ENCODE data around the gene KCNH1.

GRCh38 chr1:210853276-210853675 lies 280.7 kb downstream of the KCNH1 start:
- TF ChIP-seq CTCF (tag by site-specific recombination; IDR thresholded peaks at IDR 0.05) (no peak), ZNF274 (IDR thresholded peaks at IDR 0.05; ENCODE audit: low read length) (no peak), ZNF274 (tag by site-specific recombination; IDR thresholded peaks at IDR 0.05; ENCODE audit: borderline replicate concordance) (no peak), ZNF184 (tag by site-specific recombination; IDR thresholded peaks at IDR 0.05) (no peak), ZNF776 (tag by site-specific recombination; IDR thresholded peaks at IDR 0.05; ENCODE audit: borderline replicate concordance) (no peak), ZNF398 (tag by site-specific recombination; IDR thresholded peaks at IDR 0.05) (no peak), ZBTB17 (tag by site-specific recombination; IDR thresholded peaks at IDR 0.05) (no peak), ZNF302 (tag by site-specific recombination; IDR thresholded peaks at IDR 0.05; ENCODE audit: low read depth) (no peak), MZF1 (tag by site-specific recombination; IDR thresholded peaks at IDR 0.05; ENCODE audit: borderline replicate concordance) (no peak), YY1 (tag by site-specific recombination; IDR thresholded peaks at IDR 0.05) (no peak), TRIM28 (IDR thresholded peaks at IDR 0.05; ENCODE audit: borderline replicate concordance, low read length) (no peak)
- TF ChIP-seq, protein P1, sequence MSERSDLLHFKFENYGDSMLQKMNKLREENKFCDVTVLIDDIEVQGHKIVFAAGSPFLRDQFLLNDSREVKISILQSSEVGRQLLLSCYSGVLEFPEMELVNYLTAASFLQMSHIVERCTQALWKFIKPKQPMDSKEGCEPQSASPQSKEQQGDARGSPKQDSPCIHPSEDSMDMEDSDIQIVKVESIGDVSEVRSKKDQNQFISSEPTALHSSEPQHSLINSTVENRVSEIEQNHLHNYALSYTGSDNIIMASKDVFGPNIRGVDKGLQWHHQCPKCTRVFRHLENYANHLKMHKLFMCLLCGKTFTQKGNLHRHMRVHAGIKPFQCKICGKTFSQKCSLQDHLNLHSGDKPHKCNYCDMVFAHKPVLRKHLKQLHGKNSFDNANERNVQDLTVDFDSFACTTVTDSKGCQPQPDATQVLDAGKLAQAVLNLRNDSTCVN (tag by site-specific recombination; optimal IDR thresholded peaks at IDR 0.05): no peak
- TF ChIP-seq, protein P2, sequence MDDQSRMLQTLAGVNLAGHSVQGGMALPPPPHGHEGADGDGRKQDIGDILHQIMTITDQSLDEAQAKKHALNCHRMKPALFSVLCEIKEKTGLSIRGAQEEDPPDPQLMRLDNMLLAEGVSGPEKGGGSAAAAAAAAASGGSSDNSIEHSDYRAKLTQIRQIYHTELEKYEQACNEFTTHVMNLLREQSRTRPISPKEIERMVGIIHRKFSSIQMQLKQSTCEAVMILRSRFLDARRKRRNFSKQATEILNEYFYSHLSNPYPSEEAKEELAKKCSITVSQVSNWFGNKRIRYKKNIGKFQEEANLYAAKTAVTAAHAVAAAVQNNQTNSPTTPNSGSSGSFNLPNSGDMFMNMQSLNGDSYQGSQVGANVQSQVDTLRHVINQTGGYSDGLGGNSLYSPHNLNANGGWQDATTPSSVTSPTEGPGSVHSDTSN (CRISPR knock-in tag; IDR thresholded peaks at IDR 0.05): no peak

All from HEK293 (cell line).